Thoracic aorta (tissue), 2 donors: Measurements from ENCODE around the gene FAM98A. TPM values are rescaled to one million over a fixed set of nuclear protein-coding genes. Genes with fewer than 3 reads are reported as not detected.
A peak's percentile ranks its signal among the peaks of the same experiment; 100 is the strongest.

Experiments used
- ATAC-seq: fragments of 150-250 bp; one replicate; pipeline ENCODE4 v1.8.0; 2017; ENCODE audit warnings: low read depth; ENCODE audit not compliant: insufficient number of reproducible peaks, low FRiP score
- DNase-seq: peaks from one replicate; pipeline ENCODE4 v3.0.0-alpha.2; 2020; ENCODE audit warnings: low spot score
- H3K27ac ChIP-seq, 2 donors: fragments of 200-600 bp; sonication (generic); 1 replicate in 1 of 2; 2 replicates in 1 of 2; pipeline ENCODE4 v1.5.1; 2016; ENCODE audit warnings: mild to moderate bottlenecking in 2 of 2, moderate library complexity in 2 of 2
- H3K27me3 ChIP-seq: fragments of 200-600 bp; sonication (generic); replicated peaks from 2 replicates; pipeline ENCODE4 v1.6.0; 2016; ENCODE audit warnings: mild to moderate bottlenecking; ENCODE audit not compliant: insufficient read depth
- H3K36me3 ChIP-seq: fragments of 200-600 bp; sonication (generic); one replicate; pipeline ENCODE4 v1.5.1; 2016
- H3K4me1 ChIP-seq, 2 donors: fragments of 200-600 bp; sonication (generic); 1 replicate in 1 of 2; 2 replicates in 1 of 2; pipeline versions ENCODE4 v1.5.1 to v1.6.0; 2016; ENCODE audit warnings: low read depth in 2 of 2, mild to moderate bottlenecking in 1 of 2; ENCODE audit not compliant: control insufficient read depth in 1 of 2
- H3K4me3 ChIP-seq: fragments of 200-600 bp; sonication (generic); 2 replicates; pipeline ENCODE4 v1.5.1; 2016; ENCODE audit warnings: mild to moderate bottlenecking
- H3K9me3 ChIP-seq: fragments of 200-600 bp; sonication (generic); 2 replicates; pipeline ENCODE4 v1.5.1; 2016
- total RNA-seq, 2 donors: library from RNA; depleted of rRNA; stranded (reverse); fragments of >200 nt; gene quantifications; one replicate each; pipeline versions ENCODE4 v1.1.0 to v1.2.3, GENCODE V29; 2016
- TF ChIP-seq, protein P1 (sequence below): fragments of 200-600 bp; sonication (generic); IDR thresholded peaks from one replicate; pipeline ENCODE4 v1.5.1; 2019; ENCODE audit warnings: antibody characterized with exemption

The FAM98A gene
- total RNA-seq, 2 donors from 2014 or later, result 75.9 to 94.7 TPM

- H3K9me3 ChIP-seq, result no peaks in the 10 kb centered on the region
- DNase-seq (no peak), ATAC-seq (no peak)
- no peaks in the 10 kb centered on the region for H3K27me3 ChIP-seq
- TF ChIP-seq, protein P1, sequence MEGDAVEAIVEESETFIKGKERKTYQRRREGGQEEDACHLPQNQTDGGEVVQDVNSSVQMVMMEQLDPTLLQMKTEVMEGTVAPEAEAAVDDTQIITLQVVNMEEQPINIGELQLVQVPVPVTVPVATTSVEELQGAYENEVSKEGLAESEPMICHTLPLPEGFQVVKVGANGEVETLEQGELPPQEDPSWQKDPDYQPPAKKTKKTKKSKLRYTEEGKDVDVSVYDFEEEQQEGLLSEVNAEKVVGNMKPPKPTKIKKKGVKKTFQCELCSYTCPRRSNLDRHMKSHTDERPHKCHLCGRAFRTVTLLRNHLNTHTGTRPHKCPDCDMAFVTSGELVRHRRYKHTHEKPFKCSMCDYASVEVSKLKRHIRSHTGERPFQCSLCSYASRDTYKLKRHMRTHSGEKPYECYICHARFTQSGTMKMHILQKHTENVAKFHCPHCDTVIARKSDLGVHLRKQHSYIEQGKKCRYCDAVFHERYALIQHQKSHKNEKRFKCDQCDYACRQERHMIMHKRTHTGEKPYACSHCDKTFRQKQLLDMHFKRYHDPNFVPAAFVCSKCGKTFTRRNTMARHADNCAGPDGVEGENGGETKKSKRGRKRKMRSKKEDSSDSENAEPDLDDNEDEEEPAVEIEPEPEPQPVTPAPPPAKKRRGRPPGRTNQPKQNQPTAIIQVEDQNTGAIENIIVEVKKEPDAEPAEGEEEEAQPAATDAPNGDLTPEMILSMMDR, result no peak
- peaks cover 27 to 36% of the 10 kb centered on the region in 2 donors for H3K4me1 ChIP-seq
- H3K27ac ChIP-seq, result peak overlapping the region in 1 of 2 donors; percentile 92
- no peaks in the 10 kb centered on the region for H3K36me3 ChIP-seq
- H3K4me3 ChIP-seq, result peak overlapping the region; percentile 96
Measured at GRCh38 chr2:33599943-33600192, 769 bp upstream of the FAM98A start.

- Histone ChIP-seq H3K9me3 (no peaks in the 10 kb centered on the region), H3K4me1 (peaks cover 29 to 39% of the 10 kb centered on the region in 2 donors), H3K36me3 (no peaks in the 10 kb centered on the region), H3K27ac (peak overlapping the region; percentile 92), H3K4me3 (peak overlapping the region; percentile 96), H3K27me3 (no peaks in the 10 kb centered on the region)
- TF ChIP-seq, protein P1, result no peak
- DNase-seq (peak; percentile 12), ATAC-seq (peak; percentile 7)
Measured at GRCh38 chr2:33598561-33599174, 431 bp downstream of the FAM98A start.

- TF ChIP-seq, protein P1, result no peak
- no peak overlapping the region for H3K27ac ChIP-seq
- ATAC-seq (no peak), DNase-seq (no peak)
- no peaks in the 10 kb centered on the region for H3K27me3 ChIP-seq
- no peaks in the 10 kb centered on the region for H3K36me3 ChIP-seq
- no peaks in the 10 kb centered on the region for H3K9me3 ChIP-seq
- peaks cover 29 to 47% of the 10 kb centered on the region in 2 donors for H3K4me1 ChIP-seq
- no peak overlapping the region for H3K4me3 ChIP-seq
Measured at GRCh38 chr2:33597026-33597425, 2.1 kb downstream of the FAM98A start.

- no peak for DNase-seq
- ATAC-seq, result no peak
- Histone ChIP-seq H3K4me3 (no peak overlapping the region), H3K27ac (no peak overlapping the region), H3K27me3 (no peaks in the 10 kb centered on the region), H3K4me1 (peaks cover 33 to 58% of the 10 kb centered on the region in 2 donors), H3K9me3 (no peaks in the 10 kb centered on the region), H3K36me3 (no peaks in the 10 kb centered on the region)
- TF ChIP-seq, protein P1, result no peak
Measured at GRCh38 chr2:33595385-33595784, 3.7 kb downstream of the FAM98A start.

DNA sequence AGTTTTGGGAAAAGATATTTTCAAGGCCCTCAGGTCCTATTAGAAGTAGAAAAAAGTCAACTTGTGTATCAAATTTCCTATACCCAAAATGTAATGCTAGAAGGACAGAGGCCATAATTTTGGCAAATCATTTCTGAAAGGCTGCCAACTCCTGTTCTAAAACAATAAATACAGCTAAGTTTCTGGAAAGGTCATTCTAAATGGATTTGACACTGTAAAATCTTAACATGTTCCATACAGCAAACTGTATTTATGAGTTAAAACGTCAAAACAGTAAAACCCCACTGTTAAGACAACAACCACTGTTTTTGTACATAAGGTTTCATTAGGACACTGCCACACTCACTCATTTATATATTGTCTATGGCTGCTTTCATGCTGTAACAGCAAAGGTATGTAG lies 9.7 kb downstream of the FAM98A start:
- no peak for DNase-seq
- Histone ChIP-seq H3K9me3 (no peaks in the 10 kb centered on the region), H3K4me1 (peaks cover 10 to 52% of the 10 kb centered on the region in 2 donors), H3K27me3 (no peaks in the 10 kb centered on the region), H3K4me3 (no peak overlapping the region), H3K36me3 (peaks cover 11% of the 10 kb centered on the region), H3K27ac (peak overlapping the region; percentile 17 to 58)
- TF ChIP-seq, protein P1, result no peak
- no peak for ATAC-seq
